ENCODE measurements around the gene VMP1. TPM values are rescaled to one million over a fixed set of nuclear protein-coding genes. Genes with fewer than 3 reads are reported as not detected.

The VMP1 gene
- total RNA-seq, 2 experiments from 2014 or later = 29.2 to 38.0 TPM

- BruUV-seq (replicated peaks) = no TSS peak
- Histone ChIP-seq H3K4me2 (ENCODE audit: low read length) (no peak overlapping the region), H3K36me3 (ENCODE audit: insufficient read depth, low read length) (peaks cover 14% of the 10 kb centered on the region), H3K9me3 (ENCODE audit: low read length) (no peaks in the 10 kb centered on the region), H2AFZ (ENCODE audit: low read length) (no peak overlapping the region), H3K9me2 (ENCODE audit: insufficient read depth, low read length) (no peaks in the 10 kb centered on the region), H3K4me3 (ENCODE audit: low read depth, low read length, poor library complexity, severe bottlenecking) (no peak overlapping the region), H4K20me1 (ENCODE audit: insufficient read depth, low read length) (no peaks in the 10 kb centered on the region), H3K79me2 (ENCODE audit: insufficient read depth, low read depth, low read length) (no peaks in the 10 kb centered on the region), H3K27ac (ENCODE audit: low read depth, low read length, poor library complexity, severe bottlenecking) (no peak overlapping the region), H3K4me1 (ENCODE audit: insufficient read depth, low read length, poor library complexity, severe bottlenecking) (peaks cover 5% of the 10 kb centered on the region)
- TF ChIP-seq EZH2phosphoT487 (IDR thresholded peaks at IDR 0.05; ENCODE audit: borderline replicate concordance, low read depth, low read length) (no peak), CTCF (conservative IDR thresholded peaks at IDR 0.05; ENCODE audit: low read length) (no peak)
- POLR2A ChIA-PET = no interaction called here
- CTCF ChIA-PET (ENCODE audit: unreplicated experiment) = no interaction called here
- intact Hi-C loops (cut with micrococcal nuclease; ENCODE audit: unreplicated experiment) = loop anchor here (5.0 kb wide), 1 partner anchor 223 kb away; no protein-coding TSS in a partner anchor
- no peak for DNase-seq (ENCODE audit: low spot score)
Observed at GRCh38 chr17:59745040-59745439, 37.6 kb downstream of the VMP1 start.

- Histone ChIP-seq H3K4me3 (ENCODE audit: low read depth, low read length, poor library complexity, severe bottlenecking) (no peak overlapping the region), H3K4me1 (ENCODE audit: insufficient read depth, low read length, poor library complexity, severe bottlenecking) (peaks cover 5% of the 10 kb centered on the region), H3K9me2 (ENCODE audit: insufficient read depth, low read length) (no peaks in the 10 kb centered on the region), H3K36me3 (ENCODE audit: insufficient read depth, low read length) (peaks cover 14% of the 10 kb centered on the region), H3K79me2 (ENCODE audit: insufficient read depth, low read depth, low read length) (no peaks in the 10 kb centered on the region), H3K4me2 (ENCODE audit: low read length) (no peak overlapping the region), H2AFZ (ENCODE audit: low read length) (no peak overlapping the region), H3K9me3 (ENCODE audit: low read length) (no peaks in the 10 kb centered on the region), H3K27ac (ENCODE audit: low read depth, low read length, poor library complexity, severe bottlenecking) (no peak overlapping the region), H4K20me1 (ENCODE audit: insufficient read depth, low read length) (no peaks in the 10 kb centered on the region)
- ChIA-PET POLR2A (interaction anchor here (0.6 to 0.8 kb wide), 3 partner anchors 60 to 220 kb away, joined by 3 read pairs; no protein-coding TSS in a partner anchor), CTCF (ENCODE audit: unreplicated experiment) (no interaction called here)
- TF ChIP-seq CTCF (conservative IDR thresholded peaks at IDR 0.05; ENCODE audit: low read length) (peak; percentile 95), EZH2phosphoT487 (IDR thresholded peaks at IDR 0.05; ENCODE audit: borderline replicate concordance, low read depth, low read length) (no peak)
- BruUV-seq (replicated peaks) = no TSS peak
- intact Hi-C loops (cut with micrococcal nuclease; ENCODE audit: unreplicated experiment) = loop anchor here (5.0 kb wide), 1 partner anchor 225 kb away; no protein-coding TSS in a partner anchor
- peak; percentile 63 for DNase-seq (ENCODE audit: low spot score)
Observed at GRCh38 chr17:59746849-59747445, 39.5 kb downstream of the VMP1 start.

- BruUV-seq (replicated peaks) = no TSS peak
- no peak overlapping the region for H2AFZ ChIP-seq (ENCODE audit: low read length)
- H4K20me1 ChIP-seq (ENCODE audit: insufficient read depth, low read length) = no peaks in the 10 kb centered on the region
- TF ChIP-seq CTCF (conservative IDR thresholded peaks at IDR 0.05; ENCODE audit: low read length) (no peak), EZH2phosphoT487 (IDR thresholded peaks at IDR 0.05; ENCODE audit: borderline replicate concordance, low read depth, low read length) (no peak)
- DNase-seq (ENCODE audit: low spot score) = no peak
- H3K79me2 ChIP-seq (ENCODE audit: insufficient read depth, low read depth, low read length) = no peaks in the 10 kb centered on the region
- peaks cover 4% of the 10 kb centered on the region for H3K36me3 ChIP-seq (ENCODE audit: insufficient read depth, low read length)
- H3K4me3 ChIP-seq (ENCODE audit: low read depth, low read length, poor library complexity, severe bottlenecking) = no peak overlapping the region
- H3K9me3 ChIP-seq (ENCODE audit: low read length) = no peaks in the 10 kb centered on the region
- ChIA-PET POLR2A (interaction anchor here (0.7 to 0.8 kb wide), 2 partner anchors 15 to 199 kb away, joined by 3 to 4 read pairs; no protein-coding TSS in a partner anchor), CTCF (ENCODE audit: unreplicated experiment) (no interaction called here)
- peaks cover 5% of the 10 kb centered on the region for H3K4me1 ChIP-seq (ENCODE audit: insufficient read depth, low read length, poor library complexity, severe bottlenecking)
- no peak overlapping the region for H3K4me2 ChIP-seq (ENCODE audit: low read length)
- no peak overlapping the region for H3K27ac ChIP-seq (ENCODE audit: low read depth, low read length, poor library complexity, severe bottlenecking)
- intact Hi-C loops (cut with micrococcal nuclease; ENCODE audit: unreplicated experiment) = loop anchor here (5.0 kb wide), 1 partner anchor 226 kb away; no protein-coding TSS in a partner anchor
- H3K9me2 ChIP-seq (ENCODE audit: insufficient read depth, low read length) = no peaks in the 10 kb centered on the region
Observed at GRCh38 chr17:59748591-59748990, 41.1 kb downstream of the VMP1 start.

Data from OCI-LY7 (cell line).